Stimulated activated CD4-positive, alpha-beta T cell treated with anti-CD3 and anti-CD28 coated beads, Interleukin-1b, Interleukin-23, amount 100 ng/mL, for 4 hours (primary cell): Measurements from ENCODE around the gene MLC1.

Experiments
- DNase-seq, 2 donors: peaks; one replicate each; pipeline ENCODE4 v3.0.0-alpha.2; 2020; ENCODE audit warnings: low read depth in 2 of 2

MLC1 gene

GRCh38 chr22:50058061-50058905 is 26.9 kb downstream of the MLC1 start, which contains the start of gene TTLL8:
Gene TTLL8, minus strand, starts transcription at chr22:50058298.
- no peak for DNase-seq

- DNase-seq: no peak
These were observed 27.8 kb downstream of the MLC1 start for GRCh38 chr22:50057278-50058060.

- no peak for DNase-seq
These were observed 28.8 kb downstream of the MLC1 start for GRCh38 chr22:50056214-50056972.

GRCh38 chr22:50053861-50054260 is 31.4 kb downstream of the MLC1 start:
- no peak for DNase-seq

- no peak for DNase-seq
These were observed 33.3 kb downstream of the MLC1 start for GRCh38 chr22:50051930-50052329.

GRCh38 chr22:50049299-50050195 is 35.7 kb downstream of the MLC1 start:
- no peak for DNase-seq

- DNase-seq: no peak
These were observed 36.4 kb downstream of the MLC1 start for GRCh38 chr22:50048836-50049235.

- no peak for DNase-seq
These were observed 37.0 kb downstream of the MLC1 start for GRCh38 chr22:50048061-50048765.

- no peak for DNase-seq
These were observed 37.9 kb downstream of the MLC1 start for GRCh38 chr22:50047346-50047745.

GRCh38 chr22:50046481-50047245 is 38.6 kb downstream of the MLC1 start:
- DNase-seq: no peak

GRCh38 chr22:50046019-50046415 is 39.2 kb downstream of the MLC1 start:
- no peak for DNase-seq

- DNase-seq: no peak
These were observed 39.8 kb downstream of the MLC1 start for GRCh38 chr22:50045211-50046018.

GRCh38 chr22:50044485-50045118 is 40.6 kb downstream of the MLC1 start:
- DNase-seq: no peak

- DNase-seq: no peak
These were observed 43.7 kb downstream of the MLC1 start for GRCh38 chr22:50041361-50042065.

GRCh38 chr22:50040717-50041116 is 44.5 kb downstream of the MLC1 start:
- DNase-seq: no peak

- DNase-seq: no peak
These were observed 45.4 kb downstream of the MLC1 start for GRCh38 chr22:50039669-50040443.
